Caco-2 (cell line): Measurements from ENCODE around the gene TMEM229B. TPM values are rescaled to one million over a fixed set of nuclear protein-coding genes. Genes with fewer than 3 reads are reported as not detected.
A peak's percentile ranks its signal among the peaks of the same experiment; 100 is the strongest.

ENCODE experiments used
- BruUV-seq: library from RNA; stranded (reverse); fragments of 400-500 nt; replicated peaks from 2 replicates; lab custom pipeline; 2021; lab: Mats Ljungman, UMichigan
- CTCF ChIA-PET: fragments of 300-600 bp; sonication (Branson Sonifier 250); formaldehyde crosslinking; loops from one replicate; lab custom pipeline; 2022; ENCODE audit warnings: antibody characterized with exemption; lab: Charles Lee
- POLR2A ChIA-PET: fragments of 300-600 bp; sonication (Branson Sonifier 250); formaldehyde crosslinking; loops from one replicate; lab custom pipeline; 2022; ENCODE audit warnings: antibody characterized with exemption; lab: Charles Lee
- DNase-seq, 2 experiments: peaks; one replicate each; pipeline versions ENCODE4 v3.0.0 to v3.0.0-alpha.2; 2020 to 2022
- H3K27me3 ChIP-seq: replicated peaks from 2 replicates; pipeline ENCODE4 v1.6.0; 2011; ENCODE audit warnings: low read length; ENCODE audit not compliant: control insufficient read depth, insufficient read depth
- H3K36me3 ChIP-seq: 2 replicates; pipeline ENCODE4 v1.5.1; 2011; ENCODE audit warnings: low read length; ENCODE audit not compliant: control insufficient read depth, insufficient read depth
- H3K4me1 ChIP-seq: fragments of 250-450 bp; sonication (Bioruptor Pico); 2 replicates; pipeline ENCODE4 v1.5.1; 2020; ENCODE audit warnings: mild to moderate bottlenecking
- H3K4me3 ChIP-seq: 2 replicates; pipeline ENCODE4 v1.5.1; 2011; ENCODE audit warnings: low read depth, mild to moderate bottlenecking, control low read depth, low read length
- H3K9me3 ChIP-seq: fragments of 250-450 bp; sonication (Bioruptor Pico); 2 replicates; pipeline ENCODE4 v1.5.1; 2020; ENCODE audit warnings: mild to moderate bottlenecking, moderate library complexity
- H3K27ac Mint-ChIP-seq: one replicate; pipeline ENCODE4 v1.8.0; 2022; ENCODE audit warnings: mixed read lengths; ENCODE audit not compliant: unreplicated experiment
- H3K27me3 Mint-ChIP-seq: one replicate; pipeline ENCODE4 v1.8.0; 2022; ENCODE audit warnings: mixed read lengths; ENCODE audit not compliant: insufficient read depth, unreplicated experiment
- H3K36me3 Mint-ChIP-seq: one replicate; pipeline ENCODE4 v1.8.0; 2022; ENCODE audit warnings: mild to moderate bottlenecking, mixed read lengths; ENCODE audit not compliant: insufficient read depth, unreplicated experiment
- H3K4me1 Mint-ChIP-seq: one replicate; pipeline ENCODE4 v1.8.0; 2022; ENCODE audit warnings: low read depth, mixed read lengths; ENCODE audit not compliant: unreplicated experiment
- H3K4me3 Mint-ChIP-seq: one replicate; pipeline ENCODE4 v1.8.0; 2022; ENCODE audit warnings: mild to moderate bottlenecking, moderate library complexity, mixed read lengths; ENCODE audit not compliant: unreplicated experiment
- H3K9me3 Mint-ChIP-seq: one replicate; pipeline ENCODE4 v1.8.0; 2022; ENCODE audit warnings: mixed read lengths; ENCODE audit not compliant: unreplicated experiment
- intact Hi-C: fragments of 100-400 bp; cut with micrococcal nuclease; formaldehyde crosslinking; loops from one replicate; pipeline ENCODE4 v1.10.0; 2022; ENCODE audit not compliant: unreplicated experiment
- total RNA-seq: library from RNA; stranded (reverse); gene quantifications from 2 replicates; pipeline ENCODE4 v1.2.3, GENCODE V29; 2022
- TF ChIP-seq, protein P1 (sequence below), 2 experiments: fragments of 200-600 bp in 1 of 2; IDR thresholded peaks; 1 replicate in 1 of 2; 2 replicates in 1 of 2; pipeline versions ENCODE4 v1.5.1 to v1.8.0; 2011 to 2022; ENCODE audit warnings: antibody characterized with exemption in 1 of 2, control low read depth in 1 of 2, inconsistent platforms in 1 of 2, low read depth in 1 of 2, low read length in 1 of 2, mild to moderate bottlenecking in 1 of 2, moderate library complexity in 1 of 2; ENCODE audit not compliant: insufficient read depth in 1 of 2, severe bottlenecking in 1 of 2, unreplicated experiment in 1 of 2

TMEM229B gene
- total RNA-seq, 1 experiment from 2014 or later: not detected

DNA sequence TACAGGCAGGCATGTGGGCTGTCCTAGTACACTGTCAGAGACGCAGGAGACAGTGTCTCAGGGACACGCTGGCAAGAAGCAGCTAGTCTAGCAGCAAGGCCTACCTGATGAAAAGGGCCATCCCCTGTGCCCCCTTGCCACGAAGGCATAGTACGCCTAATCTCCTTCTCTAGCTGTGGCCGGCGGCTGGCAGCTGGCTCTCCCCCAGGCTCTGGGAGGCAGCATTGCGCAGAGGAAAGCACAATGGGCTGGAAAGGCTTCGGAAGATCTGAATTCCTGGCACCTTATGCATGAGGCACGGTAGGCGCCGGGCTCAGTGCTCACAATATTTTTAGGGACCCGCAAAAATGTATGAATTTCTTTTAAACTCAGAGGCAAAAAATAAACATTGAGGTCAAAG is 28.6 kb upstream of the TMEM229B start:
- H3K4me1 Mint-ChIP-seq: no peaks in the 10 kb centered on the region
- no peak for DNase-seq
- intact Hi-C loops: no loop called here
- H3K4me3 Mint-ChIP-seq: no peak overlapping the region
- H3K9me3 Mint-ChIP-seq: no peaks in the 10 kb centered on the region
- H3K36me3 Mint-ChIP-seq: no peaks in the 10 kb centered on the region
- ChIA-PET CTCF (interaction anchor here (1.2 to 2.3 kb wide), 4 partner anchors 10 to 90 kb away, joined by 6 to 13 read pairs (median 10); no protein-coding TSS in a partner anchor), POLR2A (no interaction called here)
- TF ChIP-seq, protein P1, sequence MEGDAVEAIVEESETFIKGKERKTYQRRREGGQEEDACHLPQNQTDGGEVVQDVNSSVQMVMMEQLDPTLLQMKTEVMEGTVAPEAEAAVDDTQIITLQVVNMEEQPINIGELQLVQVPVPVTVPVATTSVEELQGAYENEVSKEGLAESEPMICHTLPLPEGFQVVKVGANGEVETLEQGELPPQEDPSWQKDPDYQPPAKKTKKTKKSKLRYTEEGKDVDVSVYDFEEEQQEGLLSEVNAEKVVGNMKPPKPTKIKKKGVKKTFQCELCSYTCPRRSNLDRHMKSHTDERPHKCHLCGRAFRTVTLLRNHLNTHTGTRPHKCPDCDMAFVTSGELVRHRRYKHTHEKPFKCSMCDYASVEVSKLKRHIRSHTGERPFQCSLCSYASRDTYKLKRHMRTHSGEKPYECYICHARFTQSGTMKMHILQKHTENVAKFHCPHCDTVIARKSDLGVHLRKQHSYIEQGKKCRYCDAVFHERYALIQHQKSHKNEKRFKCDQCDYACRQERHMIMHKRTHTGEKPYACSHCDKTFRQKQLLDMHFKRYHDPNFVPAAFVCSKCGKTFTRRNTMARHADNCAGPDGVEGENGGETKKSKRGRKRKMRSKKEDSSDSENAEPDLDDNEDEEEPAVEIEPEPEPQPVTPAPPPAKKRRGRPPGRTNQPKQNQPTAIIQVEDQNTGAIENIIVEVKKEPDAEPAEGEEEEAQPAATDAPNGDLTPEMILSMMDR (IDR thresholded peaks at IDR 0.05; ENCODE audit: insufficient read depth in 1 of 2, low read depth in 1 of 2, low read length in 1 of 2, severe bottlenecking in 1 of 2, unreplicated experiment in 1 of 2): peak in 1 of 2 experiments; percentile 30
- no peak overlapping the region for H3K27ac Mint-ChIP-seq
- H3K27me3 Mint-ChIP-seq: peaks cover 16% of the 10 kb centered on the region
- Histone ChIP-seq H3K4me1 (peaks cover 4% of the 10 kb centered on the region; the same call in 1 of the 2 replicates), H3K36me3 (no peaks in the 10 kb centered on the region), H3K4me3 (no peak overlapping the region), H3K27me3 (no peaks in the 10 kb centered on the region), H3K9me3 (no peaks in the 10 kb centered on the region)
- no TSS peak for BruUV-seq

DNA sequence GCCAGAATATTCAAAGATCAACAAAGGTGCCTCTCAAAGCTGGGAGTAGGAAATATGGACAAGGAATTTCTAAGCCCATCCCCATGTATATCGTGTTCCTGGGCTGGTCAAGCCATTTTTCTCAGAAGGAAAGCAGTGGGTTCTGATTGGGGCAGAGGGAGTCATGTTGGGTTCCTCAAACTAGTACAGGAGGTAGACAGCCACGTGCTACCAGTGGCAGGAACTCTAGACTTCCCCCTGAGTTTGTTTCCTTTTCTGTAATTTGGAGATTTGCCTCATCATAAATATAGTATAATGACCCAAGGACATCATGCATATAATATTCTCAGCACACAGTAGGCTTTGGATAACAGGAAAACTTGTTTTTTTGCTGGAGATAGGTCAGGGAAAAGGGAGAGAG is 28.2 kb upstream of the TMEM229B start:
- no peaks in the 10 kb centered on the region for H3K27me3 ChIP-seq
- H3K27me3 Mint-ChIP-seq: peaks cover 16% of the 10 kb centered on the region
- H3K9me3 Mint-ChIP-seq: no peaks in the 10 kb centered on the region
- peaks cover 4% of the 10 kb centered on the region; the same call in 1 of the 2 replicates for H3K4me1 ChIP-seq
- TF ChIP-seq, protein P1 (IDR thresholded peaks at IDR 0.05; ENCODE audit: insufficient read depth in 1 of 2, low read depth in 1 of 2, low read length in 1 of 2, severe bottlenecking in 1 of 2, unreplicated experiment in 1 of 2): no peak
- no peak for DNase-seq
- H3K36me3 ChIP-seq: no peaks in the 10 kb centered on the region
- peak overlapping the region; percentile 38 for H3K4me3 Mint-ChIP-seq
- no peak overlapping the region for H3K4me3 ChIP-seq
- intact Hi-C loops: no loop called here
- no TSS peak for BruUV-seq
- no peaks in the 10 kb centered on the region for H3K4me1 Mint-ChIP-seq
- no peaks in the 10 kb centered on the region for H3K36me3 Mint-ChIP-seq
- ChIA-PET CTCF (interaction anchor here (1.2 to 2.3 kb wide), 4 partner anchors 10 to 89 kb away, joined by 6 to 13 read pairs (median 10); no protein-coding TSS in a partner anchor), POLR2A (no interaction called here)
- H3K27ac Mint-ChIP-seq: no peak overlapping the region
- H3K9me3 ChIP-seq: no peaks in the 10 kb centered on the region

DNA sequence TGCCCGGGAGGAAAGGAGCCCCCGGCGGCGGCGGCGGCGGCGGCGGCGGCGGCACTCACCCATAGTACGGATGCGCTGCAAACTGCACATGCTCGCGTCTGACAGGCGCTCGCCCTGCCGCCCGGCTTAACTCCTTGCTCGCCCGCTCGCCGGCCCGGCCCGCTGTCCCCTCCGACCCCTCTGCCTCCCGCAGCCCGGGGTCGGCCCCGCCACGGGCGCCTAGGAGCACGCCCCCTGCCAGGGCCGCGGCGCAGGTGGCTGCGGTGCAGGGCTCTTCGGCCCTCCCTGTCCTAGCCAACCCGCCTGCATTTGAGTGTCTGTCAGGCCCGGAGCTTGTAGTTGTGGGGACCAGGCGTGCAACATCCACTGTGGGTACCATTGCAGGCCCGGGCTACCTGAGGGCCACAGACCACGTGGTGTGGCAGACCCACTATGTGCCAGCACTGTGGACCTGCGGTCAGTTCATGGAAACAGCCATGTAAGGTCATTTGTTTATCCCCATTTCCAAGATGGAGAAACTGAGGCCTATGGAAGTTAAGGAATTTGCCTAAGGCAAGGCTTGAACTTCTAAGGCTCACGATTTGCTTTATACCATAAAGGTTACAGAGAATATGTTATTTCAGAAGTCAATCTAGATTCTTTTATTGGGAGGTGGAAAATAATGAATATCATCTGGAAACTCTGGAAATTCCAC is 27.0 kb upstream of the TMEM229B start:
- Mint-ChIP-seq H3K27ac (no peak overlapping the region), H3K4me1 (no peaks in the 10 kb centered on the region), H3K36me3 (no peaks in the 10 kb centered on the region), H3K27me3 (peaks cover 13% of the 10 kb centered on the region), H3K9me3 (no peaks in the 10 kb centered on the region), H3K4me3 (peak overlapping the region; percentile 44)
- Histone ChIP-seq H3K27me3 (no peaks in the 10 kb centered on the region), H3K36me3 (no peaks in the 10 kb centered on the region), H3K9me3 (no peaks in the 10 kb centered on the region), H3K4me1 (peaks cover 4% of the 10 kb centered on the region; the same call in 1 of the 2 replicates), H3K4me3 (peak overlapping the region; percentile 52)
- DNase-seq: peak in 1 of 2 experiments; percentile 7
- no TSS peak for BruUV-seq
- TF ChIP-seq, protein P1 (IDR thresholded peaks at IDR 0.05; ENCODE audit: insufficient read depth in 1 of 2, low read depth in 1 of 2, low read length in 1 of 2, severe bottlenecking in 1 of 2, unreplicated experiment in 1 of 2): no peak
- CTCF ChIA-PET: interaction anchor here (1.2 to 1.9 kb wide), 2 partner anchors 56 to 88 kb away, joined by 7 to 12 read pairs; no protein-coding TSS in a partner anchor
- intact Hi-C loops: loop anchor here (1.0 kb wide), 1 partner anchor 88 kb away; no protein-coding TSS in a partner anchor
- POLR2A ChIA-PET: no interaction called here
